ENCODE data around the gene TP53. TPM values are rescaled to one million over a fixed set of nuclear protein-coding genes. Genes with fewer than 3 reads are reported as not detected.

TP53 gene
- total and polyA plus RNA-seq, 2 donors from 2014 or later, result 14.8 to 66.9 TPM

DNA sequence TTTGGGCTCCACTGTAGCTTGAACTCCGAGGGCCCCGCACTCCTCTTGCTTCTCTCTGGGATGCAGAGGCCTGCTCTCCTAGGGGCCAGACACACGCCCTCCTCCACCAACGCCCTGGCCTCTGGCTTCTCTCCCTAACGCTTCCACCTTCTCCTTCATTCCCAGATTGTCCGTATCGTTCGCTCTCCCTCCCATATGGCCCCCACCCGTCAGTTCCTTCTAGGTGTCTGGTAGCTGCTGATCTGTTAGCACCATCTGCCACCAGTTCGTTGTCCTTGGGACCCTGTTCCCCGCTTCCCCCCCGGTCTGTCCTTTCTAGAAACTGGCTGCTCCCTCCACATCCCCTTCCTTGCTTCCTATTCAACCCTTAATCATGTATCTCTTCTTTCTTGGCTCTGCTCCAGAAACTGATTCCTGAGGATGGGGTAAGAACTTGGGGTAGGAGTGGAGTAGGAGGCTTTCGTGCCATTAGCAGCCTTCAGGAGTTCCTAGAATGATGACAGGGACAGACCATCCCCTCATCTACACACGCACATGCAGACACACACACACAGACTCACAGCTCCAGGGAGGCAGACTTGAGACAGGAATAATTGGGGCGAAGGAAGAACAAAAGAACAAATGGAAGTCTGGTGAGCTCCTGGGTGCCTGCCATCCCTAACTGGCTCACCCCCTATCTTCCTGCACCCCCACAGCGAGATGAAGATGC lies 32.3 kb downstream of the TP53 start:
- intact Hi-C loops (cut with DNase I), result no loop called here
- H3K27me3 ChIP-seq (ENCODE audit: control insufficient read depth, insufficient read depth, low read length), result no peaks in the 10 kb centered on the region
- H3K36me3 ChIP-seq (ENCODE audit: control insufficient read depth in 2 of 3, insufficient read depth in 3 of 3, low read length in 3 of 3), result no peaks in the 10 kb centered on the region
- H3K9me3 ChIP-seq (ENCODE audit: control insufficient read depth in 2 of 3, insufficient read depth in 1 of 3, low read length in 3 of 3), result no peaks in the 10 kb centered on the region
- no peak overlapping the region for H3K4me3 ChIP-seq (ENCODE audit: low read length in 3 of 3)
- FAIRE-seq (no peak), DNase-seq (peak in 1 of 5 donors; percentile 47)
- no peak overlapping the region for H3K27ac ChIP-seq (ENCODE audit: low read depth in 2 of 2, low read length in 2 of 2)
- H3K4me1 ChIP-seq (ENCODE audit: control insufficient read depth in 2 of 3, insufficient read depth in 2 of 3, low read depth in 1 of 3, low read length in 3 of 3), result peaks cover 0 to 6% (median 2%) of the 10 kb centered on the region in 3 donors
- no peak overlapping the region for H3K9ac ChIP-seq (ENCODE audit: low read length in 3 of 3)
- TF ChIP-seq CTCF (IDR thresholded peaks at IDR 0.05; ENCODE audit: borderline replicate concordance, extremely low read depth, insufficient read depth), result no peak

DNA sequence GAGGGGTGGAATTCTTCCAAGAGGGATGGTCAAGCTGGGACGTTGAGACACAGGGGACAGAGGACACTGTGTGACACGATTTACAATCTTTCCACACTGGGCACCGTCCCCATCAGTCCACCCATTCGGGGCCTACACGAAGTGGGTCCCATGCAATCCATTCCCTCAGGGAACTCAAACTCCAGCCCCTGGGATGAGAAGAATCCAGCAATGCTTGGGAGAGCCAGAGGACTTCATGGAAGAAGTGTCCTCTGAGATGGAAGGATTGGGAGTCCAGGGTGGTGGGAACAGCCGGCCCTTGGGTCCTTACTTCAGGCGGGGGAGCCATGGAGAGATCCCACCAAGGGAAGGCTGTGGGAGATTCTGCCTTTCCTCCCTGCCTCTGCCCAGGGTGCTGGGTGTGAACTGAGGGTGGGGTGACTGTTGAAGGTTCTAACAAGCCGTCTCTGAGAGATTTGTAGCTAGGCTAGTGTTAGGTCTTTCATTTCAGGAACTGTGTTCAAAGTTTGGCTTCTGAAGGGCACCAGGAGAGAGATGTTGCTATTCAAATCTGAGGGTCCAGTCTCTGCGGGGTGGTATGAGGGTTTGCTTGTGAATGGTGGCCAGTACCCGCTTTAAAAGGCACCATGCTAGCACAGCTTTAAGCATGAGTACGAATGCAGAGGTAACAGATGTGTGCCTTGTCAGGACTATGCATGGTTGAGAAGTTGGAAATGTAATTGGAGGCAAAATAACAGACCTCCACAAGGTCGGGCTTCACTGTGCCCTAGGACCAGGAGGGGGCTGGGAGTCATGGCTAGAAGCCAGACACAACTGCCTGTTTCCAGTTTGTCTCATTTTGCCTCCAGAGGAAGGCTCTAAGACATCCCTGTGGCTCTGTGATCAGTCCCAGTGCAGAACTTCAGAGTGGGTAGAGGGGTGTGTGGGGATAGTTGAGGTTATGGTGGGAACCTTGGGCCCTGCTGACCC lies 34.6 kb downstream of the TP53 start:
- Histone ChIP-seq H3K27ac (ENCODE audit: low read depth in 2 of 2, low read length in 2 of 2) (no peak overlapping the region), H3K36me3 (ENCODE audit: control insufficient read depth in 2 of 3, insufficient read depth in 3 of 3, low read length in 3 of 3) (no peaks in the 10 kb centered on the region), H3K9me3 (ENCODE audit: control insufficient read depth in 2 of 3, insufficient read depth in 1 of 3, low read length in 3 of 3) (no peaks in the 10 kb centered on the region), H3K4me3 (ENCODE audit: low read length in 3 of 3) (peak overlapping the region in 1 of 3 donors; percentile 71), H3K9ac (ENCODE audit: low read length in 3 of 3) (no peak overlapping the region), H3K27me3 (ENCODE audit: control insufficient read depth, insufficient read depth, low read length) (no peaks in the 10 kb centered on the region), H3K4me1 (ENCODE audit: control insufficient read depth in 2 of 3, insufficient read depth in 2 of 3, low read depth in 1 of 3, low read length in 3 of 3) (peaks cover 0 to 6% (median 2%) of the 10 kb centered on the region in 3 donors)
- intact Hi-C loops (cut with DNase I), result no loop called here
- TF ChIP-seq CTCF (IDR thresholded peaks at IDR 0.05; ENCODE audit: borderline replicate concordance, extremely low read depth, insufficient read depth), result no peak
- peak in 1 of 5 donors; percentile 25 for DNase-seq
- no peak for FAIRE-seq

DNA sequence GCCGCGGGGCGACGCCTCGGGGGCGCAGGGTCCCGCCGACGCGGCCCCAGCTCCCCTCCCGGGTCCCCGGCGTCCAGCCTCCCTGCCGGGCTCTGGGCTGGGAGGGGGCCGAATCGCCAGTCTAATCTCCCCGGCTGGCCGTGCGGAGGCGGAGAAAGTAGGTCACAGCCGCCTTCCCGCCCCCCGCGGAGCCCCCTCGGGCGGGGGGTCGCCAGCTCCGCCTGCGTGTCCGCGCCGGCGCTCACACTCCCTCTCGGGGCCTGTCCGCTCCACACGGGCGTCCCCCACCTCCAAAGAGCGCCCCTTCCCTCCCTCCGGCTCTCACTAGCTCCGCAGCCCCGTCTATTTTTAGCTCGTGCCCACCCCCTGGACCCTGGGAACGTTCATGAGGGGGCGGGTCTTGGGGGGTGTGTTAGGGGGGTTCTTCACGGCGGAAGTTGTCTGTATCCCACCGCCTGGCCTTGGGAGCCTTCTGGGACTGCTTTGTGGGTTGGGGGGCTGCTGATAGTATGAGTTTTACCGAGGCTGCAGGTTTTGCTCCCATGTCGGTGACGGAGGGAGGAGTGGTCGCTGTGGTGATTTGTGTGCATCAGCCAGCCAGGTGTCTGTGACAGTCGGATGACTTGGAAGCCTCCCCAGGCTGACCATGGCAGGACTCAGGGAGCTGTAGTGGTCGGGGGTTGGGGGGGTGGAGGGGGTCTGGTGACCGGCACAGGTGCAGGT lies 35.5 kb downstream of the TP53 start:
- Histone ChIP-seq H3K4me3 (ENCODE audit: low read length in 3 of 3) (peak overlapping the region; percentile 26 to 71 (median 34)), H3K4me1 (ENCODE audit: control insufficient read depth in 2 of 3, insufficient read depth in 2 of 3, low read depth in 1 of 3, low read length in 3 of 3) (peaks cover 0 to 6% (median 0%) of the 10 kb centered on the region in 3 donors), H3K27me3 (ENCODE audit: control insufficient read depth, insufficient read depth, low read length) (no peaks in the 10 kb centered on the region), H3K9me3 (ENCODE audit: control insufficient read depth in 2 of 3, insufficient read depth in 1 of 3, low read length in 3 of 3) (no peaks in the 10 kb centered on the region), H3K9ac (ENCODE audit: low read length in 3 of 3) (peak overlapping the region in 1 of 3 donors; percentile 51), H3K36me3 (ENCODE audit: control insufficient read depth in 2 of 3, insufficient read depth in 3 of 3, low read length in 3 of 3) (no peaks in the 10 kb centered on the region), H3K27ac (ENCODE audit: low read depth in 2 of 2, low read length in 2 of 2) (no peak overlapping the region)
- intact Hi-C loops (cut with DNase I), result no loop called here
- FAIRE-seq (no peak), DNase-seq (peak; percentile 80 to 95 (median 85))
- no peak for TF ChIP-seq CTCF (IDR thresholded peaks at IDR 0.05; ENCODE audit: borderline replicate concordance, extremely low read depth, insufficient read depth)

Measured in kidney (tissue), 14 donors.